Skeletal muscle tissue (tissue), 4 donors: ENCODE measurements around the gene WDR46. TPM values are rescaled to one million over a fixed set of nuclear protein-coding genes. Genes with fewer than 3 reads are reported as not detected.
"Not testable (repeated sequence)": the region's sequence is repeated elsewhere in the genome, so short reads cannot be mapped to it uniquely, and the experiment has no call there.

Experiments
- H3K27ac ChIP-seq: one replicate; pipeline ENCODE4 v1.7.0; 2013; ENCODE audit warnings: mild to moderate bottlenecking, low read depth, low read length, inconsistent platforms
- H3K27me3 ChIP-seq, 3 donors: one replicate each; pipeline ENCODE4 v1.7.0; 2013; ENCODE audit warnings: low read length in 3 of 3; ENCODE audit not compliant: control insufficient read depth in 3 of 3, insufficient read depth in 3 of 3
- H3K36me3 ChIP-seq, 3 donors: one replicate each; pipeline ENCODE4 v1.7.0; 2013; ENCODE audit warnings: low read length in 3 of 3; ENCODE audit not compliant: control insufficient read depth in 3 of 3, insufficient read depth in 3 of 3
- H3K4me1 ChIP-seq, 3 donors: one replicate each; pipeline ENCODE4 v1.7.0; 2013; ENCODE audit warnings: low read length in 3 of 3, mild to moderate bottlenecking in 3 of 3; ENCODE audit not compliant: control insufficient read depth in 3 of 3, insufficient read depth in 3 of 3
- H3K4me3 ChIP-seq, 3 donors: one replicate each; pipeline ENCODE4 v1.7.0; 2013; ENCODE audit warnings: low read length in 3 of 3
- H3K9ac ChIP-seq, 3 donors: one replicate each; pipeline ENCODE4 v1.7.0; 2013; ENCODE audit warnings: low read length in 3 of 3, mild to moderate bottlenecking in 3 of 3, moderate library complexity in 2 of 3, low read depth in 1 of 3
- H3K9me3 ChIP-seq, 3 donors: one replicate each; pipeline ENCODE4 v1.7.0; 2013; ENCODE audit warnings: low read length in 3 of 3; ENCODE audit not compliant: control insufficient read depth in 3 of 3
- total RNA-seq: library from RNA; depleted of rRNA; stranded (reverse); fragments of >200 nt; gene quantifications from one replicate; pipeline ENCODE4 v1.2.3, GENCODE V29; 2014
- donor health status: Osteomylitis.

Gene WDR46
- total RNA-seq, 1 donor from 2014 or later, result 67.3 TPM

GRCh38 chr6:33289784-33290315 is 811 bp upstream of the WDR46 start:
- H3K36me3 ChIP-seq, result peaks cover 54 to 56% (median 55%) of the 10 kb centered on the region in 3 donors
- peak overlapping the region; percentile 80 for H3K27ac ChIP-seq
- no peaks in the 10 kb centered on the region for H3K9me3 ChIP-seq
- peak overlapping the region; percentile 93 to 95 (median 93) for H3K9ac ChIP-seq
- H3K27me3 ChIP-seq, result no peaks in the 10 kb centered on the region
- peak overlapping the region; percentile 90 to 96 (median 95) for H3K4me3 ChIP-seq
- peaks cover 19 to 29% (median 23%) of the 10 kb centered on the region in 3 donors for H3K4me1 ChIP-seq

DNA sequence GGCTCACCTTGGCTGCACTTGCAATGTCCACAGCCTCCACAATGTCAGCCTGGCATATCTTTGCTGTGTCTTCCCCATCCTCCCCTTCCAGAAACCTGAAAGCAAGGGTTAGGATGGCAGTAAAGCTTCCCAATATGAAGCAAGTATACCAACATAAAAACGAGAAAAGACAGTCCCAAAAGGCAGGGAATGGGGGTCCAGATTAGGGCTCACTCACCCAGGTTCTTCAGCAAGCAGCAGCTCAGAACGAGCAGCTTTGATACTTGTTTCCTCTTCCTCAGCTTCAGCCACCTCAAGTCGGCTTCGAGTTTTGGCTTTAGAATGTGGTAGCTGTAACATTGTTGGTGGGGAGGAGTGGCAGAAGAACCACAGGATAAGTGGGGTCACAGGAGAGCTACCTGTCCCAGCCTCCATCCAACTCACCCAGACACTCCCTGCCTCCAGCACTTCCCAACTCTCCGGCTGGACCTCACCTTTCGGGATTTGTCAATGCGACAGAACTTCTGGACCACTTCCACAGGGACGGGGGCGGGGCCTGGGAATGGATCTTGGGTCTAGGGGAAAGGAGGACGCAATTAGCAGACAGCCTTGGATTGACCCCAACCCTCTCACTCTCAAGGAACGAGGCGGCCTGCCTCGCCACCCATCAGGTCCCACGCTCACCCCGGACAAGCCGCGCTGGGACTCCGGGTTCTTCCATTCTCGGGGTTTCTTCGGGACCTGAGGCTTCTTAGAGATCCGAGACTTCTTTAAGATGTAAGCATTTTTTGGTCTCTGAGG is 708 bp downstream of the WDR46 start:
- peak overlapping the region; percentile 93 to 95 (median 93) for H3K9ac ChIP-seq
- peaks cover 50 to 54% (median 50%) of the 10 kb centered on the region in 3 donors for H3K36me3 ChIP-seq
- H3K4me1 ChIP-seq, result peaks cover 19 to 29% (median 23%) of the 10 kb centered on the region in 3 donors
- H3K9me3 ChIP-seq, result no peaks in the 10 kb centered on the region
- H3K27me3 ChIP-seq, result no peaks in the 10 kb centered on the region
- H3K27ac ChIP-seq, result peak overlapping the region; percentile 80
- H3K4me3 ChIP-seq, result peak overlapping the region; percentile 90 to 96 (median 95)

- H3K4me3 ChIP-seq, result no peak overlapping the region
- H3K27ac ChIP-seq, result no peak overlapping the region
- no peak overlapping the region for H3K9ac ChIP-seq
- no peaks in the 10 kb centered on the region for H3K27me3 ChIP-seq
- H3K36me3 ChIP-seq, result peaks cover 42 to 49% (median 48%) of the 10 kb centered on the region in 3 donors
- no peaks in the 10 kb centered on the region for H3K9me3 ChIP-seq
- H3K4me1 ChIP-seq, result peaks cover 19 to 29% (median 23%) of the 10 kb centered on the region in 3 donors
These were observed 1.8 kb downstream of the WDR46 start for GRCh38 chr6:33286946-33287914.

- not testable (repeated sequence) for H3K27me3 ChIP-seq, H3K9ac ChIP-seq, H3K9me3 ChIP-seq, H3K4me3 ChIP-seq, H3K27ac ChIP-seq
- peaks cover 40 to 52% (median 44%) of the 10 kb centered on the region in 3 donors for H3K36me3 ChIP-seq
- peaks cover 16 to 30% (median 24%) of the 10 kb centered on the region in 3 donors for H3K4me1 ChIP-seq
These were observed 3.8 kb downstream of the WDR46 start for GRCh38 chr6:33285214-33285613.

- Histone ChIP-seq H3K9me3 (no peaks in the 10 kb centered on the region), H3K4me3 (no peak overlapping the region), H3K9ac (peak overlapping the region in 1 of 3 donors; percentile 54), H3K36me3 (peaks cover 43 to 47% (median 44%) of the 10 kb centered on the region in 3 donors), H3K4me1 (peaks cover 33 to 46% (median 45%) of the 10 kb centered on the region in 3 donors), H3K27me3 (no peaks in the 10 kb centered on the region), H3K27ac (no peak overlapping the region)
These were observed 8.5 kb downstream of the WDR46 start for GRCh38 chr6:33280539-33280938.

DNA sequence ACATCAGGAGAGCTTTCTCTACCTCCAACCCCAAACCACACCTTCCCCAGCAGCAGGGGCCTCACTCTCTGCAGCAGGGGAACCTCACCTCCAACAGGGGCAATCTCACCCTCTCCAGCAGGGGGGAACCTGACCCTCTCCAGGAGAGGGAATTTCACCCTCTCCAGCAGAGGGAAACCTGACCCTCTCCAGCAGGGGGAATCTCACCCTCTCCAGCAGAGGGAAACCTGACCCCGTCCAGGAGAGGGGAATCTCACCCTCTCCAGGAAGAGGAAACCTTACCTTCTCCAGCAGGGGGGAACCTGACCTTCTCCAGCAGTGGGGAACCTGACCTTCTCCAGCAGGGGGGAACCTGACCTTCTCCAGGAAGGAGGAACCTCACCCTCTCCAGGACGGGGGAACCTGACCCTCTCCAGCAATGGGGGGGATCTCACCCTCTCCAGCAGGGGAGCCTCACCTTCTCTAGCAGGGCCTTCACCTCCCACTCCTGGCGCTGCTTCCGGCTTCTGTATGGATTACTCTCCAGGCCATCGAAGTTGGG is 9.0 kb downstream of the WDR46 start:
- no peak overlapping the region for H3K27ac ChIP-seq
- H3K36me3 ChIP-seq, result peaks cover 46 to 49% (median 47%) of the 10 kb centered on the region in 3 donors
- peaks cover 34 to 51% (median 47%) of the 10 kb centered on the region in 3 donors for H3K4me1 ChIP-seq
- H3K4me3 ChIP-seq, result no peak overlapping the region
- peak overlapping the region in 1 of 3 donors; percentile 54 for H3K9ac ChIP-seq
- no peaks in the 10 kb centered on the region for H3K9me3 ChIP-seq
- H3K27me3 ChIP-seq, result no peaks in the 10 kb centered on the region

- Histone ChIP-seq H3K27ac (no peak overlapping the region), H3K9me3 (no peaks in the 10 kb centered on the region), H3K9ac (peak overlapping the region in 2 of 3 donors; percentile 33 to 54), H3K36me3 (peaks cover 47 to 50% (median 50%) of the 10 kb centered on the region in 3 donors), H3K4me3 (no peak overlapping the region), H3K4me1 (peaks cover 41 to 59% (median 51%) of the 10 kb centered on the region in 3 donors), H3K27me3 (no peaks in the 10 kb centered on the region)
These were observed 9.8 kb downstream of the WDR46 start for GRCh38 chr6:33279257-33279695.

GRCh38 chr6:33278810-33279209 is 10.2 kb downstream of the WDR46 start:
- no peaks in the 10 kb centered on the region for H3K27me3 ChIP-seq
- H3K27ac ChIP-seq, result no peak overlapping the region
- peaks cover 50 to 52% (median 50%) of the 10 kb centered on the region in 3 donors for H3K36me3 ChIP-seq
- H3K9ac ChIP-seq, result peak overlapping the region in 1 of 3 donors; percentile 54
- no peaks in the 10 kb centered on the region for H3K9me3 ChIP-seq
- peak overlapping the region in 1 of 3 donors; percentile 14 for H3K4me3 ChIP-seq
- H3K4me1 ChIP-seq, result peaks cover 45 to 64% (median 52%) of the 10 kb centered on the region in 3 donors

DNA sequence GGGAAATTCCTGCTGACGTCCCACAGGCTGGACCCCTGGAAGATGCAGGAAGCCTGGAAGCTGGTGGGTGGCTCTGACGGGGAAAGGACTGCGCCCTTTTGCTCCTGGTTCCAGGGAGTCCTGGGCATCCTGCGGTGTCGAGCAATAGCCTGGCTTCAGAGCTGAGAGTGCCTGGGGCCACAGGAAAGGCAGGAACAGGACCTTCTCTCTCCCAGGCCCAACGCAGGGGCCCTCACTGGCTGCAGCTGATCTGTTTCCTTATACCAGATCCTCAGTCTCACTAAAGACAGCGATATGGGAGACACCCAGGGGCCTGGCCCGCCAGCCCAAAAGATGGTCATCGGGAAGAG is 10.7 kb downstream of the WDR46 start:
- Histone ChIP-seq H3K27ac (no peak overlapping the region), H3K9me3 (no peaks in the 10 kb centered on the region), H3K36me3 (peaks cover 48 to 50% (median 49%) of the 10 kb centered on the region in 3 donors), H3K9ac (peak overlapping the region in 2 of 3 donors; percentile 33 to 54), H3K4me1 (peaks cover 49 to 68% (median 56%) of the 10 kb centered on the region in 3 donors), H3K4me3 (no peak overlapping the region), H3K27me3 (no peaks in the 10 kb centered on the region)
